Upper lobe of left lung (tissue), 4 donors: Measurements from ENCODE around the gene LHFPL2.

ENCODE experiments used
- CTCF ChIP-seq, 6 experiments: fragments of 450-650 bp in 4 of 6; fragments of 200-600 bp in 2 of 6; sonication (generic) in 2 of 6; IDR thresholded peaks; one replicate each; pipeline ENCODE4 v1.5.1; 2016 to 2019; ENCODE audit warnings: antibody characterized with exemption in 6 of 6
- EP300 ChIP-seq, 4 donors: sonication (generic); formaldehyde crosslinking; IDR thresholded peaks; one replicate each; pipeline ENCODE4 v1.5.1; 2017; ENCODE audit warnings: antibody characterized with exemption in 4 of 4, control low read depth in 2 of 4

DNA sequence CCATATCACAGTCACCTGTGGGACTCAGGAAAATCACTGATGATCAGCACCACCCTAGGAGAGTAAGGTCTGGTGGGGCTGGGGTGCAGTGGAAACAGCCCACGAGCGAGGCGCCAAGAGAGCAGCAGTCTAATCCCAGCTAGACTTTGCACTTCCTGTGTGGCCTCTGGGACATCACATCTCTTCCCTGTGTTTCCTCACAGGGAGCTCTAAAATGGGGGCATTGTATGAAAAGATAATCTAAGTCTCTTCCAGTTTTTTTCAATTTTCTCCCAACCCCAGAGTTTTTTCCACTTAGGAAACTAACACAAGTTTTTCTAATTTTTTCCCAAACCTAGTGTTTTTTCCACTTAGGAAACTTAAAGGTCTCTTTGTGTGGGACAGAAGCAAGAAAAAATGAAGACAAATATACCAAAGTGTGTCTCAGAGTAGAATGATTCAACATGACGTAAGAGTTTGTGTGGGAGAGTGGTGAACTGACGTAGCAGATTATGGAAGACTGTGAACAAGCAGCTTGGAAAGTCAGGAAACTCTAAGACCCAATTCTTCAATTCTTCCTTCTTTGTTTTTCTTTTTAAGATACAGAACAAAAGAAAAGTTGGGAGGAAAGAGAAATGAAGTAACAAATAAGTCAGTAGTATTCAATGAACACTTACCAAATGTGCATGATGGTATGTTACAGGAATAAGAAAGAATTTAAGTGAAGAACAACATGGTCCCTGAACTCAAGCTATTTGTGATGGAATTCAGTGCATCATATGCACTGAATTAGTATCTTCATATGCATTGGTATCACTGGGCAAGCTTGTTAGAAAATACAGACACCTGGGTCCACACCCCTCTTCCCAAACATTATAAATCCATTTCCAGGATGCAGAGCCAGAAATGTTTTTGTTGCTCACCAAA, 51.3 kb downstream of the LHFPL2 start:
- TF ChIP-seq CTCF (IDR thresholded peaks at IDR 0.05): no peak
- no peak for TF ChIP-seq EP300 (IDR thresholded peaks at IDR 0.05)
